ENCODE data around the gene PLD1. TPM values are rescaled to one million over a fixed set of nuclear protein-coding genes. Genes with fewer than 3 reads are reported as not detected.

The PLD1 gene
- total and polyA plus RNA-seq, 8 donors, result 3.4 to 43.0 (median 11.0) TPM

GRCh38 chr3:171789759-171790505, 20.4 kb downstream of the PLD1 start:
- DNase-seq, result no peak

GRCh38 chr3:171788546-171789351, 21.5 kb downstream of the PLD1 start:
- Histone ChIP-seq H3K4me1 (peaks cover 6 to 46% (median 26%) of the 10 kb centered on the region in 4 donors), H3K27me3 (no peaks in the 10 kb centered on the region), H3K27ac (no peak overlapping the region), H3K4me3 (no peak overlapping the region), H3K36me3 (no peaks in the 10 kb centered on the region), H3K9me3 (no peaks in the 10 kb centered on the region)
- 57 to 69% (median 61%) methylated on average over 6 of the region's 6 CpGs for WGBS, 5 donors
- intact Hi-C loops (cut with DNase I; ENCODE audit: low total_unique reads), result no loop called here
- DNase-seq, result no peak
- TF ChIP-seq POLR2AphosphoS5 (IDR thresholded peaks at IDR 0.05), result no peak
- no peak for TF ChIP-seq POLR2A (IDR thresholded peaks at IDR 0.05)
- TF ChIP-seq EP300 (IDR thresholded peaks at IDR 0.05), result no peak

More at GRCh38 chr3:171789759-171790505, 20.4 kb downstream of the PLD1 start:
- Histone ChIP-seq H3K9me3 (no peaks in the 10 kb centered on the region), H3K4me1 (peaks cover 6 to 46% (median 26%) of the 10 kb centered on the region in 4 donors), H3K4me3 (no peak overlapping the region), H3K27me3 (no peaks in the 10 kb centered on the region), H3K36me3 (no peaks in the 10 kb centered on the region), H3K27ac (no peak overlapping the region)
- intact Hi-C loops (cut with DNase I; ENCODE audit: low total_unique reads), result no loop called here
- no peak for TF ChIP-seq EP300 (IDR thresholded peaks at IDR 0.05)
- TF ChIP-seq POLR2AphosphoS5 (IDR thresholded peaks at IDR 0.05), result no peak
- TF ChIP-seq, protein P1, sequence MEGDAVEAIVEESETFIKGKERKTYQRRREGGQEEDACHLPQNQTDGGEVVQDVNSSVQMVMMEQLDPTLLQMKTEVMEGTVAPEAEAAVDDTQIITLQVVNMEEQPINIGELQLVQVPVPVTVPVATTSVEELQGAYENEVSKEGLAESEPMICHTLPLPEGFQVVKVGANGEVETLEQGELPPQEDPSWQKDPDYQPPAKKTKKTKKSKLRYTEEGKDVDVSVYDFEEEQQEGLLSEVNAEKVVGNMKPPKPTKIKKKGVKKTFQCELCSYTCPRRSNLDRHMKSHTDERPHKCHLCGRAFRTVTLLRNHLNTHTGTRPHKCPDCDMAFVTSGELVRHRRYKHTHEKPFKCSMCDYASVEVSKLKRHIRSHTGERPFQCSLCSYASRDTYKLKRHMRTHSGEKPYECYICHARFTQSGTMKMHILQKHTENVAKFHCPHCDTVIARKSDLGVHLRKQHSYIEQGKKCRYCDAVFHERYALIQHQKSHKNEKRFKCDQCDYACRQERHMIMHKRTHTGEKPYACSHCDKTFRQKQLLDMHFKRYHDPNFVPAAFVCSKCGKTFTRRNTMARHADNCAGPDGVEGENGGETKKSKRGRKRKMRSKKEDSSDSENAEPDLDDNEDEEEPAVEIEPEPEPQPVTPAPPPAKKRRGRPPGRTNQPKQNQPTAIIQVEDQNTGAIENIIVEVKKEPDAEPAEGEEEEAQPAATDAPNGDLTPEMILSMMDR (IDR thresholded peaks at IDR 0.05), result no peak
- no peak for TF ChIP-seq POLR2A (IDR thresholded peaks at IDR 0.05)
- 59 to 84% (median 74%) methylated on average over 4 of the region's 4 CpGs for WGBS, 5 donors

GRCh38 chr3:171786997-171787396, 23.3 kb downstream of the PLD1 start:
- intact Hi-C loops (cut with DNase I; ENCODE audit: low total_unique reads), result no loop called here
- H3K9me3 ChIP-seq, result no peaks in the 10 kb centered on the region
- H3K4me3 ChIP-seq, result no peak overlapping the region
- DNase-seq, result no peak
- no peak overlapping the region for H3K27ac ChIP-seq
- TF ChIP-seq POLR2AphosphoS5 (IDR thresholded peaks at IDR 0.05) (no peak), POLR2A (IDR thresholded peaks at IDR 0.05) (no peak), EP300 (IDR thresholded peaks at IDR 0.05) (no peak)
- TF ChIP-seq, protein P1 (IDR thresholded peaks at IDR 0.05), result no peak
- H3K27me3 ChIP-seq, result no peaks in the 10 kb centered on the region
- H3K36me3 ChIP-seq, result no peaks in the 10 kb centered on the region
- H3K4me1 ChIP-seq, result peaks cover 6 to 48% (median 20%) of the 10 kb centered on the region in 4 donors
- 92 to 100% (median 93%) methylated on average over 1 of the region's 1 CpG for WGBS, 5 donors

DNA sequence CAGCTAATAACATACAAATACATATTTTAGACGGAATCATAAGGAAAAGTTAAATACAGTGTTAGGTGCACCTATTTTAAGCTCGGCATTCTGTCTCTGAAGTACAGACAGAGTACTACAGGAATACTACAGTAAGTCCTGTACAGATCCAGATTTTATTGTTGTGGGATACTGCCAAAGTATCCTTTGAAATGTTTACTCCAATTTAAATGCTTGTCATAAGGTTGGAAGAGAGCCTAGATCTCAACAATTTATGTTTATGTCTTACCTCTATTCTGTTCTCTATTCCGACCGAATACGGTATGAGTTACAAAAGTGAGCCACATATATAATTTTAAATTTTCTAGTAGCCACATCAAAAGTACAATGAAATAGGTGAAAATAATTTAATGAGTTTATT, 25.3 kb downstream of the PLD1 start:
- intact Hi-C loops (cut with DNase I; ENCODE audit: low total_unique reads), result no loop called here
- 74 to 92% (median 85%) methylated on average over 5 of the region's 5 CpGs for WGBS, 5 donors
- H3K9me3 ChIP-seq, result no peaks in the 10 kb centered on the region

More for the DNA sequence above, 25.3 kb downstream of the PLD1 start:
- Histone ChIP-seq H3K36me3 (no peaks in the 10 kb centered on the region), H3K27ac (no peak overlapping the region), H3K4me1 (peaks cover 0 to 31% (median 9%) of the 10 kb centered on the region in 4 donors), H3K27me3 (no peaks in the 10 kb centered on the region), H3K4me3 (no peak overlapping the region)
- DNase-seq, result no peak
- TF ChIP-seq, protein P1 (IDR thresholded peaks at IDR 0.05), result no peak
- TF ChIP-seq EP300 (IDR thresholded peaks at IDR 0.05) (no peak), POLR2AphosphoS5 (IDR thresholded peaks at IDR 0.05) (no peak), POLR2A (IDR thresholded peaks at IDR 0.05) (no peak)
